GM12875 (cell line): ENCODE data around the gene EDAR.

ENCODE experiments used
- H3K4me3 ChIP-seq: one replicate; pipeline ENCODE4 v1.5.1; 2011; ENCODE audit warnings: low read depth, low read length, control low read depth
- TF ChIP-seq, protein P1 (sequence below): IDR thresholded peaks from 2 replicates; pipeline ENCODE4 v1.5.1; 2011; ENCODE audit warnings: low read depth, mild to moderate bottlenecking, control low read depth, inconsistent platforms, low read length, moderate library complexity, borderline replicate concordance; ENCODE audit not compliant: insufficient read depth

The EDAR gene

DNA sequence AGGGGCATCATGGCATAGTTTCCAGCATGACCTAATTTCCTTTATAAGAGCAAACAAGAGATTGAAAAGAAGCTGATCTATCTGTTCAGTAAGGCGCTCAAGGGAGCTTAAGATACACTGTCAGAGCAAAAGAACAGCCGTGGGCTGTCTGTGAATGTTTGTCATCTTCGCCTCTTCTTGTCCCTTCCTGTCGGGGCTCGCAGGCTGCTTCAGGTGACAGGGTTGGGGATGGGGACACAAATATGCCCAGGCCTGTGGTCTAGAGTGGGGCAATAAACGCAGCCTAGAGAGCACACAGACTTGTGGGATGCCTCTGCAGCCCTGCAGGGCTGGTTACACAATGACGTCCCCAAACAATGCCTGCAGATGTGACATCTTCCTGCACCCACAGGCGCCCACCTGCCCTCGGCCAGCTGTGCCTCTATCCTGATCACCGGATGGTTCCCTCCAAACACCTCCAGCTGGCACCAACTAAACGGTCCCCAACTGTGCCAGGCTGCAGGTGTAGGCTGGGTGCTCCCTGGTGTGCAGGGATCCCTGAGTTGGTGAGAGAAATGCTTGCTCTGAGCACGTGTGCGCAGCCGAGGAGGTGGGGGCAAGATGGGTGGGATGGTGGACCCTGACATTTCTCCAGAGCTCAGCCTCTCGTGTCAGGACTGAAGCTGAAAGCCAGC lies 72.8 kb downstream of the EDAR start:
- TF ChIP-seq, protein P1, sequence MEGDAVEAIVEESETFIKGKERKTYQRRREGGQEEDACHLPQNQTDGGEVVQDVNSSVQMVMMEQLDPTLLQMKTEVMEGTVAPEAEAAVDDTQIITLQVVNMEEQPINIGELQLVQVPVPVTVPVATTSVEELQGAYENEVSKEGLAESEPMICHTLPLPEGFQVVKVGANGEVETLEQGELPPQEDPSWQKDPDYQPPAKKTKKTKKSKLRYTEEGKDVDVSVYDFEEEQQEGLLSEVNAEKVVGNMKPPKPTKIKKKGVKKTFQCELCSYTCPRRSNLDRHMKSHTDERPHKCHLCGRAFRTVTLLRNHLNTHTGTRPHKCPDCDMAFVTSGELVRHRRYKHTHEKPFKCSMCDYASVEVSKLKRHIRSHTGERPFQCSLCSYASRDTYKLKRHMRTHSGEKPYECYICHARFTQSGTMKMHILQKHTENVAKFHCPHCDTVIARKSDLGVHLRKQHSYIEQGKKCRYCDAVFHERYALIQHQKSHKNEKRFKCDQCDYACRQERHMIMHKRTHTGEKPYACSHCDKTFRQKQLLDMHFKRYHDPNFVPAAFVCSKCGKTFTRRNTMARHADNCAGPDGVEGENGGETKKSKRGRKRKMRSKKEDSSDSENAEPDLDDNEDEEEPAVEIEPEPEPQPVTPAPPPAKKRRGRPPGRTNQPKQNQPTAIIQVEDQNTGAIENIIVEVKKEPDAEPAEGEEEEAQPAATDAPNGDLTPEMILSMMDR: no peak
- H3K4me3 ChIP-seq: no peak overlapping the region

DNA sequence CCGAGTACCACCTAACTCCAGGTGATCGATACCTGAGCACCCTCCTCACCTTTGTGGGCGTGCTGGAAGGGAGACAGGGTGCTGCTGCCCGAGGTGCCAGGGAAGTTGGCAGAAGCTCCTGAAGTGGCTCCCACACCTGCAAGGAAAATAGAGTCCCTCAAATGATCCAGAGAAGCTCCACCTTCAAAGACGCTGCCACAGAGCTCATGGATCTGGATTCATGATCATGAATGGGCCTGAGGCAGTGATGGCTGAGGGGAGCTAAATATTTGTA lies 76.5 kb downstream of the EDAR start:
- TF ChIP-seq, protein P1: no peak
- no peak overlapping the region for H3K4me3 ChIP-seq

DNA sequence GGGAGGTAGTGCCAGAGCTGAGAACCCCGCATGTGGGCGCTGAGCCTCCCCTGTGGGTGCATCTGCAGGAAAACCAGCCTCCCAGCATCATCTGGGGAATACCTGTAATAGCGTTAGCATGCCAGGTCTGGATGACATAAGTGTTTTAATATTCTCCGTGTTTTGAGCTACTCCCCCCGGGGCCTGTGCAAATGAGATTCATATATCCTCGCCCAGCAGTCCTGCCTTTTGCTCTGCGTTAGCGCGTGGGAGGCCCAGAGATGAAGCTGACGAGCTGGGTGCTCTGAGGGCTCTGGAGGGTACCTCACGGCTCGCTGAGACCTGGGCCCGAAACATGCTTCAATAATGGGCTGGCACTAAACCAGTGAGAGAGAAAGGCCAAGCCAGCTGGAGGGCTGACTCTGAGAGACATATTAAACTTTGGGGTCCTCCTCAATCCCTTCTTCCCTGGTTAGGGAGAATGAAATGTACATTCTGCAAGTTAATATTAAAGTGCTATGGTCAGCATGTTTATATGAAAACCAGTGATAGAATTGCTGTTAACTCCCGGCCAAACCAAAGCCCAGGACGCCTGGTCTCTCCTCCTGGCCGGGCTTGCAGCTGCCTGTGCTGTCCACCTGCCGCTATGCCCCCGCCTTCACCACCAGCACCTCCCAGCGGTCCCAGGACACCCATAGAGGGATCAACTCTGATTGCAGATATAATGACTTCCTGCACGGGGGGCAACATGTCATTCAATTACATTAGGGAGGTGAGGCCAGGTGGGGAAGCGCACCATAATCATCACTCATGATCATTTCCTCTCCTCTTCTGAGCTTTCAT lies 77.0 kb downstream of the EDAR start:
- TF ChIP-seq, protein P1: no peak

DNA sequence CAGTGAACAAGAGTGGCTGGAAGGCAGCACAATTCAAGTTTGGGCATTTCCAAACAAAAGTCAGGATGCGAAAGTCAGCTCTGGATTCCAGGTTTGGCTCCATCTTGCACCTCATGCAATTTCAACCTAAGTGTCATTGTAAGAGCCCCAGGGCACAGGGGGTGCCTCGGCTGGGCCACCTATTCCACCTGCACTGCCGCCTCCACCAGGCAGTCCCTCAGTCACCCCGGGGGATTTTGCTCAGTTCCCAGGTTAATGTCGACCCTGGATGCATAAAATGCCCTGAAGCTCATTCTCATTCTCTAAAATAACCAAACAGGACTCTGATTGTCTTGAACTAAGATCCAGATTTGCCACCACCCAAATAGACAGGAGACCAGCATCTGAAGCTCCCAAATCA lies 77.6 kb downstream of the EDAR start:
- H3K4me3 ChIP-seq: no peak overlapping the region
- TF ChIP-seq, protein P1: no peak

More for the DNA sequence above, 77.0 kb downstream of the EDAR start:
- H3K4me3 ChIP-seq: no peak overlapping the region

DNA sequence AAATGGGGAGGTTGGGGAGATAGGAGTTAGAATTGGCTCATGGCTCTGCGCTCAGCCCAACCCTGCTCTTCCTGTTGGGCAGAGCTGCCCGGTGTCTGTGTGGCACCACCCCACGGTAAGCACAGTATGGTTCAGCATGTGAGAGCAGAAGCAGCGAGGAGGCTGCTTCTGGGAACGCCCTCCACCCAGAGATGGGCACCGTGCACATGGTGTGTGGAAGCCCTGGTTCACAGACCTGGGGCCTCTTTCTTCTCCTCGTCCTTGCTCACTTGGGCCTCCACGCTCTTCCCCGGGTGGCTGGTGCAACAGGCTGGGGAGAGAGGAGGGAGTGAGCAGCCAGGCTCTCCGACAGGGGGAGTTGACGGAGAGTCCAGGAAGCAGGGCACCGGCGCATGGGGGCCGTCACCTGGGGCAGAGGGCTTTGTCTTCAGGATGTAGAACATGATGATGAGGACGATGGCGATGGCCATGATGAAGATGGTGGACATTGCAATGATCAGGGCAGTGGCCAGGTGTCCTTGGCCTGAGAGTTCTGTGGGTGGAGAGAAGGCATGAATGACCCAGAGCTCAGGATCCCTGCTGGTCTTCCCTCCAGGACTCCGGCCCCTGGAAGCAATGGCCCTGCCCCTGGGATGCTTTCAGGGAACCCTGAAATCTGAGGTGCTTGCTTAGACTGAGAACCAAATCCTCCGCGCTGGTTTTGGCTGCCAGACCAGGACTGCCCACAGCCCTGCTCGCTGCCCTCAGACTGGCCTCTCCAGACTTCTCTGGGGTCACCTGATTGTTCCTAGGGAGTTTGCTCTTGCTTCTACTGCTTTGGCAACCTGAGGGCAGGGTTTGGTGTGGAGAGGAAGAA lies 78.3 kb downstream of the EDAR start:
- TF ChIP-seq, protein P1: no peak
- H3K4me3 ChIP-seq: no peak overlapping the region

DNA sequence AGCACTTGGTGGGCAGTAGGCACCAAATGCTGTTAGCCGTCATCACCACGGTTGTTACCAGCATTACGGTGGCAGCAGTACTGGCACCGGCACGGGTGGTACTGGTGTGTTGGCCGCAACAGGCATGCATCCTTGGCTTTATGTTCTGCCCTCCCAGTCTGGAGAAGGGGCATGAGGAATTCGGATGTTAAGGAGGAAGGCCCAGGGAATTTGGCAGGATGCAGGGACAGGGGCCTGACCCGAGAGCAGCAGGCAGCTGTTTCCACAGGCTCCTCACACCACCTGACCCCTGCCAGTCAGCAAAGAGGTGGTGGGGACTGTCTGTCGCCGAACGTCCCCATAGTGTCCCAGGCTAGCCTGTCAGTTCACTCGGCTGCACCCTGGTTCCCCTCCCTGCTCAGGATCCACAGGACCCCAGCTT lies 79.0 kb downstream of the EDAR start:
- H3K4me3 ChIP-seq: no peak overlapping the region
- TF ChIP-seq, protein P1: no peak
